Vagina (tissue), 2 donors: ENCODE measurements around the gene SIPA1L3. TPM values are rescaled to one million over a fixed set of nuclear protein-coding genes. Genes with fewer than 3 reads are reported as not detected.

Experiments used
- DNase-seq, 2 donors: peaks; one replicate each; pipeline ENCODE4 v3.0.0-alpha.2; 2017; ENCODE audit errors: extremely low spot score in 2 of 2
- H3K27ac ChIP-seq: fragments of 200-600 bp; sonication (generic); one replicate; pipeline ENCODE4 v1.5.1; 2019
- H3K27me3 ChIP-seq: fragments of 200-600 bp; sonication (generic); one replicate; pipeline ENCODE4 v1.5.1; 2019
- H3K36me3 ChIP-seq, 2 donors: fragments of 200-600 bp; sonication (generic); one replicate each; pipeline ENCODE4 v1.5.1; 2017 to 2019
- H3K4me1 ChIP-seq: fragments of 200-600 bp; sonication (generic); one replicate; pipeline ENCODE4 v1.5.1; 2019
- H3K4me3 ChIP-seq, 2 donors: fragments of 200-600 bp; sonication (generic); 1 replicate in 1 of 2; 2 replicates in 1 of 2; pipeline ENCODE4 v1.5.1; 2016 to 2019
- H3K9me3 ChIP-seq: fragments of 200-600 bp; sonication (generic); one replicate; pipeline ENCODE4 v1.5.1; 2019
- CTCF ChIP-seq, 3 experiments: fragments of 450-650 bp in 2 of 3; fragments of 200-600 bp in 1 of 3; sonication (generic) in 1 of 3; IDR thresholded peaks; one replicate each; pipeline ENCODE4 v1.5.1; 2017 to 2019; ENCODE audit warnings: antibody characterized with exemption in 3 of 3, mild to moderate bottlenecking in 2 of 3, moderate library complexity in 2 of 3
- POLR2A ChIP-seq, 2 donors: fragments of 450-650 bp; IDR thresholded peaks; one replicate each; pipeline ENCODE4 v1.6.1; 2017; ENCODE audit warnings: antibody characterized with exemption in 2 of 2, mild to moderate bottlenecking in 2 of 2, moderate library complexity in 2 of 2
- POLR2AphosphoS5 ChIP-seq, 2 donors: sonication (generic); formaldehyde crosslinking; IDR thresholded peaks; one replicate each; pipeline ENCODE4 v1.9.0; 2017; ENCODE audit warnings: antibody characterized with exemption in 2 of 2, mild to moderate bottlenecking in 2 of 2, low read depth in 1 of 2; ENCODE audit not compliant: insufficient read depth in 1 of 2
- intact Hi-C: fragments of 100-400 bp; cut with DNase I; formaldehyde crosslinking; loops from one replicate; pipeline ENCODE4 v1.15.1; 2023
- total RNA-seq: library from RNA; depleted of rRNA; stranded (reverse); fragments of >200 nt; gene quantifications from one replicate; pipeline ENCODE4 v1.2.3, GENCODE V29; 2016

SIPA1L3 gene
- total RNA-seq, 1 donor from 2014 or later: 13.0 TPM

GRCh38 chr19:37872383-37872782, 34.6 kb upstream of the SIPA1L3 start:
- H3K4me3 ChIP-seq: no peak overlapping the region
- H3K9me3 ChIP-seq: no peaks in the 10 kb centered on the region
- no peak overlapping the region for H3K27ac ChIP-seq
- H3K27me3 ChIP-seq: no peaks in the 10 kb centered on the region
- intact Hi-C loops: no loop called here
- TF ChIP-seq POLR2A (IDR thresholded peaks at IDR 0.05) (no peak), POLR2AphosphoS5 (IDR thresholded peaks at IDR 0.05; ENCODE audit: insufficient read depth in 1 of 2, low read depth in 1 of 2) (no peak), CTCF (IDR thresholded peaks at IDR 0.05) (no peak)
- no peaks in the 10 kb centered on the region for H3K4me1 ChIP-seq
- H3K36me3 ChIP-seq: no peaks in the 10 kb centered on the region
- DNase-seq: no peak

DNA sequence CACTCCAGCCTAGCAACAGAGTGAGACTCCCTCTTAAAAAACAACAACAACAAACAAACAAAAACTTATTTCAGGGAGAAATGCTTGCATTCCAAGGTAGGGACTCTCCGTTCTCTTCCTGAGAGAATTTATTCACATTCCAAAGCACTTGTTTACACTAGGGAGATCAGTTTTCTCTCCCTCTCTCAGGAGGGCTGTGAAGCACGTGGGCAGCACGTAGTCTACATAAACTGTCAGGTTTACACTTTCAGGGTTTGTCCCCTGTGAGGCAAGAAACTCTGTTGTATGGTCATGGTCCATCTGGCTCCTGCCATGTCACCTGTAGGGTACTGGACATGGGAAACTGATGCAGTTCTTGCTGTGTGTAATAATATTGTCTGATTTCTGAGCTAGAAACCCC, 32.2 kb upstream of the SIPA1L3 start:
- intact Hi-C loops: no loop called here
- TF ChIP-seq POLR2A (IDR thresholded peaks at IDR 0.05) (no peak), POLR2AphosphoS5 (IDR thresholded peaks at IDR 0.05; ENCODE audit: insufficient read depth in 1 of 2, low read depth in 1 of 2) (no peak), CTCF (IDR thresholded peaks at IDR 0.05) (no peak)
- no peak overlapping the region for H3K4me3 ChIP-seq
- H3K9me3 ChIP-seq: no peaks in the 10 kb centered on the region
- H3K36me3 ChIP-seq: no peaks in the 10 kb centered on the region
- no peaks in the 10 kb centered on the region for H3K27me3 ChIP-seq
- H3K4me1 ChIP-seq: no peaks in the 10 kb centered on the region
- no peak for DNase-seq
- H3K27ac ChIP-seq: no peak overlapping the region

GRCh38 chr19:37876032-37876431, 31.0 kb upstream of the SIPA1L3 start:
- no peak overlapping the region for H3K4me3 ChIP-seq
- intact Hi-C loops: no loop called here
- H3K36me3 ChIP-seq: no peaks in the 10 kb centered on the region
- DNase-seq: no peak
- H3K27me3 ChIP-seq: no peaks in the 10 kb centered on the region
- no peaks in the 10 kb centered on the region for H3K9me3 ChIP-seq
- TF ChIP-seq POLR2A (IDR thresholded peaks at IDR 0.05) (no peak), CTCF (IDR thresholded peaks at IDR 0.05) (no peak), POLR2AphosphoS5 (IDR thresholded peaks at IDR 0.05; ENCODE audit: insufficient read depth in 1 of 2, low read depth in 1 of 2) (no peak)
- H3K27ac ChIP-seq: no peak overlapping the region
- no peaks in the 10 kb centered on the region for H3K4me1 ChIP-seq

- no peaks in the 10 kb centered on the region for H3K36me3 ChIP-seq
- H3K27me3 ChIP-seq: no peaks in the 10 kb centered on the region
- no peak for DNase-seq
- H3K9me3 ChIP-seq: no peaks in the 10 kb centered on the region
- TF ChIP-seq POLR2AphosphoS5 (IDR thresholded peaks at IDR 0.05; ENCODE audit: insufficient read depth in 1 of 2, low read depth in 1 of 2): no peak
- TF ChIP-seq POLR2A (IDR thresholded peaks at IDR 0.05): no peak
- no peak for TF ChIP-seq CTCF (IDR thresholded peaks at IDR 0.05)
- intact Hi-C loops: no loop called here
- no peaks in the 10 kb centered on the region for H3K4me1 ChIP-seq
- H3K27ac ChIP-seq: no peak overlapping the region
- H3K4me3 ChIP-seq: no peak overlapping the region
Observed at GRCh38 chr19:37877147-37877546, 29.9 kb upstream of the SIPA1L3 start.

DNA sequence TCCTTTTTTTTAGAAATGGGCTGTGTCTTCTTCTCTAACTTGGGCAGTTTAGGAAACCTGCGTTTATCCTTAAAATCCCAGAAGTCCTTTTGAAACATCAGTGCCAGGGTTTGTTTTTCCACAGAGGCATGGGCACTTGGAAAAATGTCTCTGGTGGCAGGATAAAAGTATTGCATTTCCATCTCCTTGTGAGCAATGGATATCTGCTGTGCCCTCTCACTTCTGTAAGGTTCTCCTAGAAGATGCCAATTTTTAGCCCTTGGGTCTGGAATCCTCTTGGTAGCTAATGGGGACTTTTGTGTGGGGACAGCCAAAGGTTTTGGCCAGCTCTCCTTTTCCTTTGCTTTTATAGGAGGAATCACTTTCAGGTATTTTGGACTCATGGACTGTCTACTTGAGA, 21.6 kb upstream of the SIPA1L3 start:
- Histone ChIP-seq H3K27ac (no peak overlapping the region), H3K36me3 (no peaks in the 10 kb centered on the region), H3K4me1 (no peaks in the 10 kb centered on the region), H3K4me3 (no peak overlapping the region), H3K9me3 (no peaks in the 10 kb centered on the region), H3K27me3 (no peaks in the 10 kb centered on the region)
- no peak for DNase-seq
- intact Hi-C loops: no loop called here
- TF ChIP-seq POLR2A (IDR thresholded peaks at IDR 0.05) (no peak), POLR2AphosphoS5 (IDR thresholded peaks at IDR 0.05; ENCODE audit: insufficient read depth in 1 of 2, low read depth in 1 of 2) (no peak), CTCF (IDR thresholded peaks at IDR 0.05) (no peak)
